Left ventricle myocardium superior (tissue), 1 donor: ENCODE measurements around the gene CKAP4. TPM values are rescaled to one million over a fixed set of nuclear protein-coding genes. Genes with fewer than 3 reads are reported as not detected.

ENCODE experiments used
- ATAC-seq: fragments of 200-7000 bp; cut with Tn5 transposase; one replicate; pipeline ENCODE4 v1.9.1; 2020; ENCODE audit warnings: mild to moderate bottlenecking, moderate library complexity
- DNase-seq: peaks from one replicate; pipeline ENCODE4 v3.0.0-alpha.2; 2020
- intact Hi-C: fragments of 100-400 bp; cut with micrococcal nuclease; formaldehyde crosslinking; loops from one replicate; pipeline ENCODE4 v1.11.0; 2022
- total RNA-seq: library from RNA; stranded (reverse); fragmentation: NEBNext Ultra II Directional; extraction: Animal tissue kit (Norgen Biotek cat#: 25700); gene quantifications from one replicate; pipeline ENCODE4 v1.2.1, GENCODE V29; 2021
- donor health status: DM: no; HTN: yes; CAD: no; lungs with severe emphysema.

The CKAP4 gene
- total RNA-seq, 1 donor from 2014 or later, result 37.5 TPM

- no peak for DNase-seq
- intact Hi-C loops, result loop anchor here (10.0 kb wide), 1 partner anchor 806 kb away; no protein-coding TSS in a partner anchor
- ATAC-seq, result peak; percentile 15
Observed at GRCh38 chr12:106220536-106220935, 27.3 kb downstream of the CKAP4 start.

DNA sequence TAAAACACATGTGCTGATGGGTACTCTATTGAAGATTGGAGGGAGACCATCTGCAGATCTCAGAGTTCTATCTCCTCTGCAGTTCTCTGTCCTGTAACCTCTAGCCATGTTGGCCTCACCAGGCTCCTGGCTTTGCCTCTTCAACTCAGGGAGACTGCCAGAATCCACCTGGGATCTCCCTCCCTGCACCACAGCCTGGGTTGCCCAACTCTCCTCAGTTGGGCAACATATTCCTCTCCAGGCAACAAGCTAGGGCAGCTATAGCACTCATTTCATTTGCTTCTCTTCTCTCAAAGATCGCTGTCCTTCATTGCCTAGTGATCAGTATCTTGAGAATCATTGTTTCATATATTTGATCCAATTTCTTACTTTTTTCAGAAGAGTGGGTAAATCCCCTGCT, 28.8 kb downstream of the CKAP4 start:
- ATAC-seq (no peak), DNase-seq (no peak)
- intact Hi-C loops, result no loop called here

DNA sequence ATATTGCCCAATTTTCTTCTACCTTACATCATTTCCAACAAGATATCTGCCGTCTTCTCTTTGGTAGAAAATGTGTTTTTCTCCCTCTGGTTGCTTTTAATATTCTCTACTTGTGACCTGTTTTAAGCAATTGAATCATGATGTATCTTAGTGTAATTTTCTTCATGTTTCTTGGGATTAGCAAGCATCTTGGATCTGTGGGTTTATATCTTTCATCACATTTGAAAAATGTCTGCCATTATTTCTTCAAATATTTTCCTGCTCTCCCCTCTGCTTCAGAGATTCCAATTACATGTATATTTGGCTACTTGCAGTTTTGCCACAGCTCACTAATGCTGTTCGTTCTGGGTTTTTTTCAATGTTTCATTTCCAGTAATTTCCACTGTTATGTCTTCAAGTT, 30.1 kb downstream of the CKAP4 start:
- intact Hi-C loops, result no loop called here
- ATAC-seq (no peak), DNase-seq (no peak)

DNA sequence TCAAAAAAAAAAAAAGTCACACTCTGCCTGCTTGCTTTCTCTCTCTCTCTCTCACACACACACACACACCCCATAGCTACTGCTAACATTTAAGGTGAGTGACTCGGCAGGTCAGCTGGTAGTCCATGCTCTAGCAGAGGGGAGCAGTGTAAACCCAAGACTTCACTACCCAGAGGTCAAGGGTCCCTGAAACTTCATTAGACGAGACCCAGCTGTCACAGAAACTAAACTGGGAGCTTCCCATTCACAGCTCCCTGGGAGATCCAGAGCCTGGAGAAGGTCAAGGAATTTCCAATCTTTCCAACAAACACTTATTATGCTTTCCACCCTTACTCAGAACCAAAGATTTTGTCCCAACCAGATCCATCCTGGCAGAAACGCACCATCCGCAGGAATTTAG, 33.2 kb downstream of the CKAP4 start:
- DNase-seq (no peak), ATAC-seq (no peak)
- intact Hi-C loops, result no loop called here

GRCh38 chr12:106213662-106214061, 34.2 kb downstream of the CKAP4 start:
- DNase-seq, result no peak
- intact Hi-C loops, result no loop called here
- no peak for ATAC-seq

GRCh38 chr12:106211973-106212372, 35.8 kb downstream of the CKAP4 start:
- intact Hi-C loops, result no loop called here
- no peak for ATAC-seq
- no peak for DNase-seq

GRCh38 chr12:106205208-106206069, 42.4 kb downstream of the CKAP4 start:
- DNase-seq (peak; percentile 84), ATAC-seq (peak; percentile 100)
- intact Hi-C loops, result no loop called here

GRCh38 chr12:106204312-106204711, 43.5 kb downstream of the CKAP4 start:
- intact Hi-C loops, result no loop called here
- DNase-seq, result no peak
- no peak for ATAC-seq

- DNase-seq, result no peak
- peak; percentile 66 for ATAC-seq
- intact Hi-C loops, result no loop called here
Observed at GRCh38 chr12:106197906-106198623, 49.8 kb downstream of the CKAP4 start.

DNA sequence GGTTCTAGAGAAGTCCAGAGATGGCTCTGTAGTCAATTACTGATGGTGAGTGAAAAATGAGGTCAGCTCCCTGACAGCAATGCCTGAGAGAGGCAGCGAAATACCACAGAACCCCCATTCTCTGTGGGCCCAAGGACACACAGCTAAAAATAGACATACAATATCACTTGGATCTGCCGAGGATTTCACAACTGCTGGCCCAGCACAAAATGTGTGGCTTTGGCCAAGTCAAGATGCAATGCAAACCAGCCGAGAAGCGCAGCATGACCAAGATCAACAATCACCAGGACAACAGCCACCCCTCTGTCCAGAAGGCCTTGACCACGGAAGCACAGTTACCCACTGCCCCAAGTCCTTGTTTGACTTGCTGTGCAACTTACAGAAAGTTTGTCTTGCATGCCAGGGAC, 52.2 kb downstream of the CKAP4 start:
- ATAC-seq, result peak; percentile 90
- intact Hi-C loops, result no loop called here
- DNase-seq, result peak; percentile 58

DNA sequence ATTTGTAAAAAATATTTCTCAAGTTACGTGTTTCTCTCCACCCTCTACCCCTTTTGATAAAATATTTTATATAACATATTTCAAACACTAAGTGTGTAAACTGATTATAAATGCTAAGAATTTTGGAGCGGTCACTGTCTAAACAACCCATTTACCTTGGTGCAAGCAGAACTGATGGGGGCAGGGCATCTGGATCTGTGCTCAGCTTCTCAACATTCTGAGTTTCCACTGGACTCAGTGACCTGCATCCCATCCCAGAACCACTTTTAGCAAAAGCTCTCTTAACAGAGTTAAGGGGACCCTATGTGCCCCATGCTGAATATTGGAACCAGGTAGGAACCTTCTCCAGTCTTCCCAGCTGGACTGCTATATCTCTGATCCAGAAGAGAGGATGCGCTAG, 53.5 kb downstream of the CKAP4 start:
- DNase-seq (no peak), ATAC-seq (no peak)
- intact Hi-C loops, result no loop called here

GRCh38 chr12:106193394-106194215, 54.2 kb downstream of the CKAP4 start:
- intact Hi-C loops, result no loop called here
- DNase-seq, result no peak

DNA sequence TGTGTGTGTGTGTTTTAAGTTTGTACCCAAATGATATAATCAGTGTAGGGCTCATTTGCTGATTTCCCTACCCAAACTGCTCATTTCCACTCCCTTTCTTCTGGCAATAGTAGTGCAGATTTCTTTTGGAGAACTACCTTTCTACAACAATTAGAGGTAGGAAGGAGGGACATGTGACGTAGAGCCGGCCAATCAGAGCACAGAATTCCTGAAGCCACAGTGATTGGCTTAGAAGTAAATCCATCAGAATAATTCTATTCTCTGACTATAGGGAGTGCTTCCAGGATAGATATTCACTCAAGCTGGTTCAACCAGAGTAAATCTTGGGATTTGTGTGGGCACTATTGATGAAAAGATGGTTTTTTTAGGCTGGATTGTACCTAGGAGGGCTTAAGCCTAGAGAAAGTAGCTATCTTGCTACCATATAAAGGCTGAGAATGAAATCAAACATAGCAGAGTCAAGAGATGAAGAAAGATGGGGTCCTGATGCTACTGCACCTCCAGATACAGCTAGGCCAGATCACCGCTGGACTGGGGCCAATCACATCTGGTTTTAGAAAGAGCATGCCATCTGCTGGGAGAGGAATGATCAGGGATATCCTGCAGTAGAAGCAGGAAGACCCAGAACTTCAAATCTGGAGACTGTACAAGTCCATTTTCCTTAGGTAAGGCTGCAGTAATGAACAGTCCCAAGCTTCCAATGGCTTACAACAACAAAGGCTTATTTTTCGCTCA, 55.0 kb downstream of the CKAP4 start:
- DNase-seq, result no peak
- no peak for ATAC-seq
- intact Hi-C loops, result no loop called here

More at GRCh38 chr12:106193394-106194215, 54.2 kb downstream of the CKAP4 start:
- ATAC-seq, result no peak

- no peak for DNase-seq
- intact Hi-C loops, result no loop called here
- no peak for ATAC-seq
Observed at GRCh38 chr12:106190581-106190980, 57.2 kb downstream of the CKAP4 start.

GRCh38 chr12:106189341-106189740, 58.5 kb downstream of the CKAP4 start:
- DNase-seq (no peak), ATAC-seq (no peak)
- intact Hi-C loops, result no loop called here

DNA sequence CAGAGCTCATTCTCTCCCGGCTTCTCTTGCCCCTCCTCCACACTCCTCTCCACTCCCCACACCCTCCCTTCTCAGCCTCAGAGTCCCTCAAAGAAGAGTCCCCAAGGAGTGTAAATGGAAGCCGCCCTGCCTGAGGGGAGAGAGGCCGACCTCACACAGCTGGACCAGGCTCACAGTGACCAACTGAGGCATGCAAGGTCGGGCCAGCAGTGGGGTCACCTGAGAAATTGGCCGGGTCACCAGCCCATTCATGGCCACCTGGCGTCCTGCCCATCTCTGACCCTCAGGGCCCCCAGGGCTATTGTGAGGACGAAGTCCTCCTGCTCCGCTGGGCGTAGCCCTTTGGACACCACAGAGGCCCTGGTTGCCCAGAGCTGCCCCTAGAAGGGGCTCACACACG, 59.6 kb downstream of the CKAP4 start:
- ATAC-seq (peak; percentile 40), DNase-seq (no peak)
- intact Hi-C loops, result no loop called here
